NCI-H345 (cell line): ENCODE data around the gene OR1D5.
"Not testable (repeated sequence)": the region's sequence is repeated elsewhere in the genome, so short reads cannot be mapped to it uniquely, and the experiment has no call there.

Experiments
- DNase-seq: peaks from one replicate; lab custom pipeline; 2025; lab: John Stamatoyannopoulos, UW

OR1D5 gene

DNA sequence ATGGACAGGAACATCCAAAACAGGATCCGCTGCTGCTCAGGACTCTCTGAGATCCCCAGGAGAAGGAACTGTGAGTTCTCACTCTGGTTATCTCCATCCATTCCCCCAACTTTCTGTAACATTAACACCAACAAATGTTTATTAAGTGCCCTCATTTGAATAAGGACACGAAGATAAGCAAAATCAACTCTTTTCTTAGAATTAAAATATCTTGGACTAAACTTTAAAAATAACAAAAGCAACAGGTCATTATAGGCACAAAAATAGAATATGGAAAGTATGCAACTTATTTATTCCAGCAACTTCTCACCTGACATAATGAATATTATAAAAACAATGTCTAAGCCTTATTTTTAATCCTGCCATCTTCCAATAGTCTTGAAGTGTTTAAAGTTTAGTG lies at the start of gene OR1D5:
Gene OR1D5, minus strand, starts transcription at position 101 of the 400 bp plus-strand sequence. Its CDS starts 0 bp downstream, at position 101.
- not testable (repeated sequence) for DNase-seq

- DNase-seq, result no peak
Observed at GRCh38 chr17:3104322-3104721, 40.9 kb upstream of the OR1D5 start, which contains the start of gene OR1D2. TSS of gene OR1D2 (minus strand) at chr17:3104422. CDS start at chr17:3092996, 11,426 bp downstream.

GRCh38 chr17:3073850-3074249 lies 10.4 kb upstream of the OR1D5 start:
- DNase-seq, result not testable (repeated sequence)

DNA sequence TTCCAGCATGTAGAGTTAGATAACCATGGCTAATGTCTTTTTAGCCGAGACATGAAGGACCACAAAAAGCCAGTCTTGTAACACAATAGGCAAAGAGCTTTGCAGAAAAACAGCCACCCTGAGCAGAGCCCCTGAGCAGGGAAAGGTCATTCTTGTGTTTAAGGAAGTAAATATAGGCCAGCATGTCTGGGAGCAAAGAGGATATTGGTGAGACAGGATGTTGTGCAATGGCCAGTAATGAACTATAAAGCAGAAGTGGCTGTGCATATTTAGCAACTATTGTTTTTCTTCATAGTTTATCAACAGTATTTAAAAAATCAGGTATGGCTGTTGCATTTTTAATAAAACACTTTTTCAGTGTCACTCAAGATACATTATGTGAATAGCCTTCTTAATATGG lies 1.8 kb upstream of the OR1D5 start:
- not testable (repeated sequence) for DNase-seq

GRCh38 chr17:3062824-3063377 lies 506 bp downstream of the OR1D5 start:
- DNase-seq, result not testable (repeated sequence)

GRCh38 chr17:3054868-3055267 lies 8.5 kb downstream of the OR1D5 start:
- DNase-seq, result not testable (repeated sequence)

GRCh38 chr17:3049705-3050295 lies 13.6 kb downstream of the OR1D5 start:
- no peak for DNase-seq

GRCh38 chr17:3048727-3049471 lies 14.5 kb downstream of the OR1D5 start:
- peak; percentile 95 for DNase-seq

DNA sequence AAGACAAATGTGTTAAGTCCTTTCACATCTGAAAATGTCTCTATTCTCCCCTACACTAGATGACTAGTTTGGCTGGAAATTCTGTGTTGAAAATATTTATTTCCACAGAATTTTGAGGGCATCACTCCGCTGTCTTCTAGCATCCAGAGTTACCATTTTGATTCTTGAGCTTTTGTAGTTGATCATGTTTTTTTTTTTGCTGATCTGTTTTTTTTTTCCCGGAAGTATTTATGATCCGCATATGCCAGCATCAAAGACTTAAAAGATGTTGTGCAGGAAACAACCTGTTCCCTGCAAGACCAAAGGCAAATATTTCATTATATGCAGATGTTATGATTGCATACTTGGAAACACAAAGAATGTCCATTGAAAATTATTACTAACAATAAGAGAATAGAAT lies 16.7 kb downstream of the OR1D5 start:
- DNase-seq, result no peak

DNA sequence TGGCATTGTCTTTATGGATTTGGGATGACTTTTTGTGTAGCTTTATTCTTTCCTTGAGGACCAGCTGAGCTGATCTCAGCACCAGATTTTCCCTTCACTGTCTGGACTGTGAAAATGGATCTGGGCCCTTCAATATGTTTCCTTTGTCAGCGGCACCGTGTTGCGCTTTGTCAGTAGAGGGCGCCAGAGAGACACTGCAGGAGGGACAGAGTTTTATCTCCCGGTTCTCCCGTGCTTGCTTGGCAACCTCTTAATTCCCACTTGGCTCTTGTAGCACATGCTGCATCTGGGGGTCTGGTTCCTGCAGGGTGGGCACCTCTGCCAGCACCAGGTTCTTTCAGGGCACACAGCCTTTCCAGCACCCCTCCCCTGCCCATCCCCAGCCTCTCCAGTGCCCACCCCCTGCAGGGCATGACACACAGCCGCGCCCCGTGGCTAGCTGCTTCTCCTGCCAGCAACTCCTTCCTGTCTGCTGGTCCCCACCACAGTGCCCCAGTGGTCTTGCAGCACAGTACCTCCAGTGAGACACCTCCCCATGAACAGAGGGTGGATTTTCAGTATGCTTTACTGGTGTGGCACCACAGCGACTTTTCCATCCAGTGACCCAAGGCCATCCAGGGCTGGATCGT lies 19.6 kb downstream of the OR1D5 start:
- DNase-seq, result no peak

DNA sequence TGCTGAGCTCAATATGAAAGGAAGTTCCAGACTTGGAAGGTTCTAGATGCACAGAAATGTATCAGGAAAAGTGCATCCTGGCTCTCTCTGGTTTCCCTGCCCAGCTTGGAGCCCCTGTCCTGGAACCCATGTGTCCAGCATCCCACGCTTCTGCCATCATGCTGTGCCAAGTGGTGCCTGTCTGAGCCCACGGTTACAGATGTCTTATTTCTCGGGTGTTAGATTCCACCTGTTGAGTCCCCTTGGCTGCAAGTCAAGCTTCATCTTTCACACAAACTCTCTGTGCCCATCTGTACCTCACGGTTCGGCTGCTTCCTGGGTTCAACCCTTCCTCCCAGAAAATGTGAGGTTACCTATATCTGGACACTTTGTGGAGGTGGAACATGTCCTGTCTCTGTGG lies 22.5 kb downstream of the OR1D5 start:
- no peak for DNase-seq

GRCh38 chr17:3039736-3040135 lies 23.7 kb downstream of the OR1D5 start:
- DNase-seq, result no peak

DNA sequence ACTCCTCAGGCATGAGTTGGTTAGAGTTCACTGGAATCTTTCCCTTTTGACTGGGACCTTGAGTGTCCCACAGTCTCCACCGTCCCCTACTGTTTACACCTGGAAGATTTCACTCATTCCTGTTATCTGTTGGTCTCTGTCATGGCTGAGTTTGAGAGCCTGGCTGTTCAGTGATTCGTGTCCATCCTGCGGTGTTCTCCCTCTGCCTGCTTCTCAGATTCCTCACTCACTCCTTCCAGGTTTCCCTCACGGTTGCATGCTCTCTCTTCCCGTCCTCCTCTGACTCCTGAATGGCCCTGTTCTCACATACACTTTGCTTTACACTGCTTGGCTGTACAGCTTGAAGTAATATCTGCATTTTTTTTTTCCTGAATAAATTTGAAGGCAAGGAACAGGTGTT lies 24.5 kb downstream of the OR1D5 start:
- no peak for DNase-seq

DNA sequence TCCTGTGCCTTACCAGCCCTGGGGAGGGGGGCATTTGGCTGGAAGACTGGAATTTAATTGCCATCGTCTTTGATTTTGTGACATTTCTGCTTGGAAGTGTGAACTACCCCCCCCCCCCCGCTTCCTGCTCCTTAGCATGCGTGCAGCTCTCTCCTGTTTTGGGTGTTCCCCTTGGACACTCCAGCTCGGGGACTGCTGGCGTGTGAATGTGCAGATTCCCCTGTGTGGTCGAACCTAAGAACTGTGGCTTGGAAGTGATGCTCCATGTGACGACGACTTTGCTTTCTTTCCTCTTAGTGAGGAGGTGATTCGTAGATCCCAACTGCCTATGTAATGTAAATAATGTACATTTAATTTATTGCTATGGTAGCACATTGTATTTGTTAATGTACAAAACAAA lies 26.1 kb downstream of the OR1D5 start:
- DNase-seq, result no peak

- DNase-seq, result no peak
Observed at GRCh38 chr17:3036800-3037199, 26.6 kb downstream of the OR1D5 start.

GRCh38 chr17:3035968-3036280 lies 27.5 kb downstream of the OR1D5 start:
- no peak for DNase-seq

DNA sequence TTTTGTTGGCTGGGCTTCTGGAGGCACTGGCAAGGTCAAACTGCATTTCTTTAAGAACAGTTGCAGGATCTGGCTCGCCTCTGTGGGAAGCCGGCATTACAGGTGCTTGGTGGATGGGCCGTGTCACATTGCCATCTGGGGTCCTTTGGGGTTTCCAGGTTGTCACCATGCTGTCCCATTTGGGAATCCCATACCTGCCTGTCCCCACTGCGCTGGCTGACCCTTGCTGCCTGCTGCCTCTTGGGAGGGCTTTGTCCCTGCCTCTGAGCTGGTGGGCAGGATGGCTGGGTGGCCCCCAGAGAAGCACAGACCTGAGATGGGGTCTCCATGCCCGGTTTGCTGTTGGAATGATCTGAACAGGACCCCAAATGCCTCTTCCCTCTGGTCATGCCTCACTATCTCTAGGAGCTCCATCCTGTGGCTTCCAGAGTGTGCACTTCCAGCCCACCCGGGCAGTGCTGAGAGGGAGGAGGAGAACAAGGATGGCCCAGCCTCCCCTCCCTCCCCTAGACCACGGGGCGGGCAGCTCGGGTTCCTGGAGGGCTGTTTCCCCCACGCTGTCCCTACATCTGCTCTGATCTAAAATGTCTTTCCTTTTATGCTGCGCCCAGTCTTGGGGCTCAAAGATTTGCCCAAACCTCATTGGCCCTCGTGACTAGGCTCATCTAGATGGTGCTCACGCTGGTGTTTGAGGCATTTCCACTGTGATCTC lies 28.0 kb downstream of the OR1D5 start:
- no peak for DNase-seq

- no peak for DNase-seq
Observed at GRCh38 chr17:3034578-3034920, 28.9 kb downstream of the OR1D5 start.

DNA sequence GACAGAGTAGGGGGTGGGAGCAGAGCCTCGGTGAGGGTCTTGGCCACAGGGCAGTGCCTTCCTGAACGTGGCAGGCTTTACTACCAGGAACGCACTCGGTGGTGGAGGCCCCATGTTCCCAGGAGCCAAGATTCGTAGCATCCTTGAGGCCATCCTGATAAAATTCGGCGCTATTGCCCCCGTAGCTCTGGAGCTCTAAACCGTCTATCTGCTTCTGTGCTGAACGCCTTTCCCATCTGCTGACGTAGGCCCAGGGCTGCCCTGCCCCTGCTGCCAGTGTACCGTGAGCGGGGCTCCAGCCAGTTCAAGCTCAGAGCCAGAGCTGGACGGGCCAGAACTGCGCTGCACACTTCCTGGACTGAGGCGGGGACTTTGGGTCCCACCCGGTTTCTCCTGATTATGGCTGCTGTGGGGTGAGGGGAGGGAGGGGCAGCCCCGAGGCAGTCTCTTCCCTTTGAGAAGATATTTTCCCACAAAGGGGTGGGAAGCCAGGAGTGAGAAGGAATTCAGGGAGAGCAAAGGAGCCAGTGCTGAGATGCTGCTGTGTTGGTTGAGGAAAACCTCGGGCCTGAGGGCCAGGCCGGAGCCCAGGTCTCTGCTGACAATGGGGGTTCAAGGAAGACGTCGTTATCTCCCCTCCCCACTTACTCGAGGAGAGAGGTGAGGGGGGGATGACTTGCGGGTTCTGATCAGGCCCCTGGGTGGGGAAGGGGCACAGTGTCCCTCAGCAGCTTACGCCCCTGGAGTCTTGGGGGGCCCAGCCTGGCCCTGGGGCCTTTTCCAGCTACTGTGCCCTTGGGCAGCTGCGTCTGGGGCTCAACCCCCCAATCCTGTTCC lies 29.4 kb downstream of the OR1D5 start:
- DNase-seq, result no peak

DNA sequence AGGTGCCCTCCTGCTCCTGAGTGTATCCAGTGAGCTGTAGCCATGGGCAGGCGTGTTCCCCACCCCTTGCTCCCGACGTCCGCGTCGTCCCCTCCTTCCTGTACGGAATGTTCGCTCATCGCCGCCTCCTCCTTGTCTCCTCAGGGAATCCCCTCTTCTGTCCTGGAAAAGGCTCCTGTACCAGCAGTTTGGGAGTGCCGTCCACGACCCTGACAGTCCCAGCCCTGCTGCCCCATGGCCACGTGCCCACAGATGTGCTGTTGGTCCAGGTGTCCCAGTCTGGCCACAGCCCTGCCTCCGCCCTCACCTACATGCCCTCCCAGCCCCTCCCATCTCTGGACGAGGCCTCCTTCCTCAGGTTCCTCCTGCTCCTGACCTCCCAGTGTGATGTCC lies 30.2 kb downstream of the OR1D5 start:
- DNase-seq, result no peak
